ENCODE data around the gene PGRMC2.
"Not testable (repeated sequence)": the region's sequence is repeated elsewhere in the genome, so short reads cannot be mapped to it uniquely, and the experiment has no call there.

PGRMC2 gene

GRCh38 chr4:128298146-128298758 is 10.6 kb upstream of the PGRMC2 start:
- DNase-seq, result no peak

- no peak for DNase-seq
Measured at GRCh38 chr4:128295255-128295654, 7.6 kb upstream of the PGRMC2 start.

GRCh38 chr4:128294464-128294863 is 6.9 kb upstream of the PGRMC2 start:
- DNase-seq, result no peak

GRCh38 chr4:128292349-128292748 is 4.7 kb upstream of the PGRMC2 start:
- DNase-seq, result no peak

- no peak for DNase-seq
Measured at GRCh38 chr4:128291096-128291495, 3.5 kb upstream of the PGRMC2 start.

GRCh38 chr4:128290526-128290925 is 2.9 kb upstream of the PGRMC2 start:
- DNase-seq, result no peak

GRCh38 chr4:128289523-128290158 is 2.0 kb upstream of the PGRMC2 start:
- no peak for DNase-seq

- peak; percentile 20 for DNase-seq
Measured at GRCh38 chr4:128288689-128289106, 1.1 kb upstream of the PGRMC2 start.

GRCh38 chr4:128287871-128288688 is 467 bp upstream of the PGRMC2 start:
- DNase-seq, result peak; percentile 99

- no peak for DNase-seq
Measured at GRCh38 chr4:128286474-128287058, 1.0 kb downstream of the PGRMC2 start.

GRCh38 chr4:128285085-128285997 is 2.3 kb downstream of the PGRMC2 start:
- no peak for DNase-seq

GRCh38 chr4:128284317-128284716 is 3.3 kb downstream of the PGRMC2 start:
- no peak for DNase-seq

- no peak for DNase-seq
Measured at GRCh38 chr4:128283071-128283470, 4.5 kb downstream of the PGRMC2 start.

- no peak for DNase-seq
Measured at GRCh38 chr4:128282516-128282915, 5.1 kb downstream of the PGRMC2 start.

- no peak for DNase-seq
Measured at GRCh38 chr4:128281354-128281753, 6.3 kb downstream of the PGRMC2 start.

GRCh38 chr4:128279624-128280225 is 7.9 kb downstream of the PGRMC2 start:
- no peak for DNase-seq

- DNase-seq, result no peak
Measured at GRCh38 chr4:128277856-128278255, 9.8 kb downstream of the PGRMC2 start.

- DNase-seq, result no peak
Measured at GRCh38 chr4:128275346-128275745, 12.3 kb downstream of the PGRMC2 start.

- no peak for DNase-seq
Measured at GRCh38 chr4:128271551-128271950, 16.1 kb downstream of the PGRMC2 start.

- DNase-seq, result no peak
Measured at GRCh38 chr4:128268970-128269369, 18.6 kb downstream of the PGRMC2 start.

- DNase-seq, result no peak
Measured at GRCh38 chr4:128267745-128268144, 19.9 kb downstream of the PGRMC2 start.

- not testable (repeated sequence) for DNase-seq
Measured at GRCh38 chr4:128267171-128267570, 20.4 kb downstream of the PGRMC2 start.
